ENCODE results near the gene LRRC28.

- TF ChIP-seq CTCF (conservative IDR thresholded peaks at IDR 0.05 in 1 of 2, IDR thresholded peaks at IDR 0.05 in 1 of 2; ENCODE audit: low read depth in 1 of 2, low read length in 2 of 2) (peak; percentile 33 to 63), EZH2 (IDR thresholded peaks at IDR 0.05; ENCODE audit: low read length, missing control alignments) (no peak)
These were observed 110.4 kb downstream of the LRRC28 start for GRCh38 chr15:99361545-99362185.
